CD4-positive, alpha-beta T cell treated with Interleukin-10 for 1 hour (primary cell): ENCODE data around the gene DISC1.
"Not testable (repeated sequence)": the region's sequence is repeated elsewhere in the genome, so short reads cannot be mapped to it uniquely, and the experiment has no call there.

ENCODE experiments used
- DNase-seq: peaks from one replicate; pipeline ENCODE4 v3.0.0-alpha.2; 2020

Gene DISC1

GRCh38 chr1:231639819-231640218 is 13.2 kb downstream of the DISC1 start:
- no peak for DNase-seq

- DNase-seq: not testable (repeated sequence)
These were observed 14.9 kb downstream of the DISC1 start for GRCh38 chr1:231641444-231641843.

GRCh38 chr1:231642061-231642460 is 15.5 kb downstream of the DISC1 start:
- not testable (repeated sequence) for DNase-seq

GRCh38 chr1:231642618-231643017 is 16.0 kb downstream of the DISC1 start:
- DNase-seq: no peak

GRCh38 chr1:231643071-231643934 is 16.7 kb downstream of the DISC1 start:
- no peak for DNase-seq

- no peak for DNase-seq
These were observed 17.3 kb downstream of the DISC1 start for GRCh38 chr1:231643935-231644237.

GRCh38 chr1:231645634-231646033 is 19.0 kb downstream of the DISC1 start:
- DNase-seq: not testable (repeated sequence)

GRCh38 chr1:231646165-231646564 is 19.6 kb downstream of the DISC1 start:
- not testable (repeated sequence) for DNase-seq

- peak; percentile 11 for DNase-seq
These were observed 25.2 kb downstream of the DISC1 start for GRCh38 chr1:231651621-231652260.

- DNase-seq: no peak
These were observed 27.0 kb downstream of the DISC1 start for GRCh38 chr1:231653632-231654031.

- DNase-seq: no peak
These were observed 30.2 kb downstream of the DISC1 start for GRCh38 chr1:231656741-231657140.

- not testable (repeated sequence) for DNase-seq
These were observed 31.6 kb downstream of the DISC1 start for GRCh38 chr1:231658223-231658622.

- no peak for DNase-seq
These were observed 33.6 kb downstream of the DISC1 start for GRCh38 chr1:231660198-231660597.

- DNase-seq: no peak
These were observed 36.7 kb downstream of the DISC1 start for GRCh38 chr1:231663211-231663792.

GRCh38 chr1:231665101-231665500 is 38.5 kb downstream of the DISC1 start:
- no peak for DNase-seq

- DNase-seq: no peak
These were observed 39.1 kb downstream of the DISC1 start for GRCh38 chr1:231665726-231666125.

- no peak for DNase-seq
These were observed 39.8 kb downstream of the DISC1 start for GRCh38 chr1:231666220-231666936.

GRCh38 chr1:231666937-231667608 is 40.5 kb downstream of the DISC1 start:
- no peak for DNase-seq

GRCh38 chr1:231667896-231668506 is 41.4 kb downstream of the DISC1 start:
- DNase-seq: peak; percentile 5

- no peak for DNase-seq
These were observed 42.2 kb downstream of the DISC1 start for GRCh38 chr1:231668826-231669225.

GRCh38 chr1:231669864-231670621 is 43.5 kb downstream of the DISC1 start:
- not testable (repeated sequence) for DNase-seq

GRCh38 chr1:231670755-231671154 is 44.2 kb downstream of the DISC1 start:
- no peak for DNase-seq
